A673 (cell line): ENCODE measurements around the gene AARS2. TPM values are rescaled to one million over a fixed set of nuclear protein-coding genes. Genes with fewer than 3 reads are reported as not detected.

Experiments used
- BruUV-seq: library from RNA; stranded (reverse); fragments of 400-500 nt; replicated peaks from 2 replicates; lab custom pipeline; 2021; lab: Mats Ljungman, UMichigan
- CTCF ChIA-PET: fragments of 300-600 bp; sonication (Branson Sonifier 250); formaldehyde crosslinking; loops from one replicate; lab custom pipeline; 2022; ENCODE audit warnings: antibody characterized with exemption; lab: Charles Lee
- POLR2A ChIA-PET: fragments of 300-600 bp; sonication (Branson Sonifier 250); formaldehyde crosslinking; loops from one replicate; lab custom pipeline; 2022; ENCODE audit warnings: antibody characterized with exemption; ENCODE audit not compliant: low non-redundant PET; lab: Charles Lee
- DNase-seq: peaks from one replicate; pipeline ENCODE4 v3.0.0-alpha.2; 2015; ENCODE audit warnings: low spot score
- H3K27ac ChIP-seq: fragments of 200-600 bp; sonication (generic); 2 replicates; pipeline ENCODE4 v1.5.1; 2016; ENCODE audit warnings: mixed run types, low read depth, mild to moderate bottlenecking, mixed read lengths, antibody characterized with exemption, low read length; ENCODE audit not compliant: poor library complexity, severe bottlenecking
- H3K27me3 ChIP-seq: fragments of 200-600 bp; sonication (generic); replicated peaks from 2 replicates; pipeline ENCODE4 v1.6.1; 2017; ENCODE audit warnings: mixed run types, low read depth, mild to moderate bottlenecking, mixed read lengths, antibody characterized with exemption, low read length; ENCODE audit not compliant: insufficient read depth, poor library complexity
- H3K36me3 ChIP-seq: fragments of 200-600 bp; sonication (generic); 2 replicates; pipeline ENCODE4 v1.6.1; 2016; ENCODE audit warnings: mixed run types, mild to moderate bottlenecking, mixed read lengths, antibody characterized with exemption, low read length; ENCODE audit not compliant: insufficient read depth, poor library complexity, severe bottlenecking
- H3K4me1 ChIP-seq: fragments of 200-600 bp; sonication (generic); 2 replicates; pipeline ENCODE4 v1.6.1; 2017; ENCODE audit warnings: mixed run types, mild to moderate bottlenecking, mixed read lengths, antibody characterized with exemption, low read length; ENCODE audit not compliant: insufficient read depth, poor library complexity, severe bottlenecking
- H3K4me3 ChIP-seq: fragments of 200-600 bp; sonication (generic); 2 replicates; pipeline ENCODE4 v1.5.1; 2016; ENCODE audit warnings: low read depth, mixed run types, mild to moderate bottlenecking, mixed read lengths, low read length; ENCODE audit not compliant: poor library complexity, severe bottlenecking
- H3K9me3 ChIP-seq: fragments of 200-600 bp; sonication (generic); 2 replicates; pipeline ENCODE4 v1.6.1; 2016; ENCODE audit warnings: mixed run types, low read depth, mild to moderate bottlenecking, mixed read lengths, antibody characterized with exemption, low read length; ENCODE audit not compliant: poor library complexity, severe bottlenecking
- CTCF ChIP-seq: fragments of 300-800, 200-600 bp; sonication (generic); conservative IDR thresholded peaks from 2 replicates; pipeline ENCODE4 v1.5.1; 2017; ENCODE audit warnings: low read depth, mild to moderate bottlenecking, antibody characterized with exemption, low read length, moderate library complexity, mixed read lengths
- EZH2 ChIP-seq: fragments of 200-600 bp; sonication (generic); IDR thresholded peaks from 2 replicates; pipeline ENCODE4 v1.6.1; 2017; ENCODE audit warnings: borderline replicate concordance, low read depth, mild to moderate bottlenecking, mixed read lengths, antibody characterized with exemption, low read length; ENCODE audit not compliant: poor library complexity, severe bottlenecking
- intact Hi-C: fragments of 100-400 bp; cut with micrococcal nuclease; formaldehyde crosslinking; loops from one replicate; pipeline ENCODE4 v1.10.0; 2022; ENCODE audit not compliant: unreplicated experiment
- total RNA-seq: library from RNA; stranded (reverse); gene quantifications from 2 replicates; pipeline ENCODE4 v1.2.3, GENCODE V29; 2021

The AARS2 gene
- total RNA-seq, 1 experiment from 2014 or later: 25.0 TPM

GRCh38 chr6:44269921-44270525 lies 43.1 kb downstream of the AARS2 start, which contains the start of gene TMEM151B:
TSS of gene TMEM151B (plus strand) at chr6:44270450. CDS start at chr6:44270743, 293 bp downstream.
- Histone ChIP-seq H3K9me3 (no peaks in the 10 kb centered on the region), H3K4me3 (peak within 1 kb of the TSS; percentile 53), H3K4me1 (peaks cover 8% of the 10 kb centered on the region), H3K36me3 (no peaks in the 10 kb centered on the region), H3K27ac (no peak within 1 kb of the TSS), H3K27me3 (no peaks in the 10 kb centered on the region)
- no TSS peak for BruUV-seq
- CTCF ChIA-PET: interaction anchor here (0.7 to 1.7 kb wide), 4 partner anchors 35 to 1224 kb away, joined by 3 to 5 read pairs (median 4); partner anchors contain the start of gene AARS2
- POLR2A ChIA-PET: interaction anchor here (0.6 kb wide), 1 partner anchor 13 kb away, joined by 6 read pairs; no protein-coding TSS in a partner anchor
- TF ChIP-seq CTCF (no peak), EZH2 (no peak)
- intact Hi-C loops: loop anchor here (2.0 to 5.0 kb wide), 2 partner anchors 35 to 187 kb away; no protein-coding TSS in a partner anchor
- DNase-seq: peak; percentile 27

GRCh38 chr6:44269178-44269920 lies 43.8 kb downstream of the AARS2 start:
- intact Hi-C loops: loop anchor here (2.0 to 5.0 kb wide), 2 partner anchors 35 to 188 kb away; no protein-coding TSS in a partner anchor
- Histone ChIP-seq H3K4me1 (peaks cover 13% of the 10 kb centered on the region), H3K9me3 (no peaks in the 10 kb centered on the region), H3K27ac (no peak overlapping the region), H3K27me3 (no peaks in the 10 kb centered on the region), H3K36me3 (no peaks in the 10 kb centered on the region), H3K4me3 (no peak overlapping the region)
- POLR2A ChIA-PET: no interaction called here
- TF ChIP-seq EZH2 (no peak), CTCF (no peak)
- CTCF ChIA-PET: interaction anchor here (0.7 to 1.7 kb wide), 3 partner anchors 36 to 1224 kb away, joined by 5 to 18 read pairs (median 5); no protein-coding TSS in a partner anchor
- DNase-seq: no peak
- BruUV-seq: no TSS peak

DNA sequence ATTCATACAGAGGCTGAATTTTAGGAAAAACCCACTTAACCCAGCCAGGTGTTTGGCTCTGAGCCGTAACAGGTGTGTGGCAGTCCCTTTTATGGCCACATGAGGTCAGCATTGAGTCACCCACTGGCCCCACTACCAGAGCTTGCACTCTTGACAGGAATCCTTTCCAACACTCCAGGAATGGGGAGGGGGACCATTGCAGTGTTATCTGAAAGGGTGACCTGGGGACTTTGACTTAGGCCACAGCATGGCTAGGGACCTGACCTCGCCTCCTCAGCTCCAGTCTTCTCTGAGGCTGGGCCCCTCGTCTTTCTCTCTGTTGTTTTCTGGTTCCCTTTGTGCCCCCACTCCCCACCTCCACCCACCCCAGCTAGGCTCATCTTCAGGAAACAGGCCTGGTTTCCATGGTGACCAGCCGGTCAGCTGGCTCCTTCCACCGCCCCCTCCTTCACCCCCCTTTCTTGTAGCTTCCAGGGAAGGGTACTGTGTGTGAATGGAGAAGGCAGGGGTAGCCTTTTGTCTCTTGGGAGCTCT lies 45.0 kb downstream of the AARS2 start:
- no peak for TF ChIP-seq EZH2
- peak; percentile 94 for TF ChIP-seq CTCF
- Histone ChIP-seq H3K27ac (no peak overlapping the region), H3K9me3 (no peaks in the 10 kb centered on the region), H3K36me3 (no peaks in the 10 kb centered on the region), H3K4me1 (peaks cover 25% of the 10 kb centered on the region), H3K27me3 (no peaks in the 10 kb centered on the region), H3K4me3 (no peak overlapping the region)
- ChIA-PET CTCF (interaction anchor here (0.9 to 1.6 kb wide), 6 partner anchors 11 to 71 kb away, joined by 3 to 18 read pairs (median 10); partner anchors contain the start of gene AARS2), POLR2A (no interaction called here)
- intact Hi-C loops: loop anchor here (1.0 to 5.0 kb wide), 3 partner anchors 37 to 189 kb away; no protein-coding TSS in a partner anchor
- DNase-seq: peak; percentile 58
- no TSS peak for BruUV-seq
